Hepatocyte (in vitro differentiated cells): ENCODE results near the gene LRIG3. TPM values are rescaled to one million over a fixed set of nuclear protein-coding genes. Genes with fewer than 3 reads are reported as not detected.

Source experiments
- DNase-seq: peaks from one replicate; pipeline ENCODE4 v3.0.0-alpha.2; 2016; ENCODE audit warnings: low spot score
- H2AFZ ChIP-seq: fragments of 200-600 bp; sonication (generic); 2 replicates; pipeline ENCODE4 v1.6.0; 2016; ENCODE audit warnings: antibody characterized with exemption, mild to moderate bottlenecking
- H3K27ac ChIP-seq: fragments of 200-600 bp; sonication (generic); 2 replicates; pipeline ENCODE4 v1.5.1; 2016; ENCODE audit warnings: mild to moderate bottlenecking
- H3K27me3 ChIP-seq: fragments of 200-600 bp; sonication (generic); 2 replicates; pipeline ENCODE4 v1.6.1; 2016
- H3K36me3 ChIP-seq: fragments of 200-600 bp; sonication (generic); replicated peaks from 2 replicates; pipeline ENCODE4 v1.5.1; 2016; ENCODE audit warnings: low read depth; ENCODE audit not compliant: insufficient read depth
- H3K4me1 ChIP-seq: fragments of 200-600 bp; sonication (generic); 2 replicates; pipeline ENCODE4 v1.5.1; 2016; ENCODE audit warnings: mild to moderate bottlenecking, moderate library complexity; ENCODE audit not compliant: insufficient read depth
- H3K4me2 ChIP-seq: fragments of 200-600 bp; sonication (generic); 2 replicates; pipeline ENCODE4 v1.6.0; 2016
- H3K4me3 ChIP-seq: fragments of 200-600 bp; sonication (generic); 2 replicates; pipeline ENCODE4 v1.5.1; 2016; ENCODE audit warnings: mild to moderate bottlenecking
- H3K79me2 ChIP-seq: fragments of 200-600 bp; sonication (generic); 2 replicates; pipeline ENCODE4 v1.6.0; 2017; ENCODE audit warnings: mild to moderate bottlenecking
- H3K9me2 ChIP-seq: fragments of 200-600 bp; sonication (generic); replicated peaks from 2 replicates; pipeline ENCODE4 v1.6.0; 2017; ENCODE audit warnings: mild to moderate bottlenecking; ENCODE audit not compliant: insufficient read depth
- H3K9me3 ChIP-seq: fragments of 200-600 bp; sonication (generic); 2 replicates; pipeline ENCODE4 v1.5.1; 2016; ENCODE audit warnings: low read depth, mild to moderate bottlenecking
- H4K20me1 ChIP-seq: fragments of 200-600 bp; sonication (generic); 2 replicates; pipeline ENCODE4 v1.6.0; 2016; ENCODE audit warnings: mild to moderate bottlenecking; ENCODE audit not compliant: insufficient read depth, poor library complexity, severe bottlenecking
- EZH2 ChIP-seq: fragments of 200-600 bp; sonication (generic); IDR thresholded peaks from 2 replicates; pipeline ENCODE4 v1.6.1; 2016; ENCODE audit warnings: antibody characterized with exemption, mild to moderate bottlenecking, borderline replicate concordance
- EZH2phosphoT487 ChIP-seq: fragments of 200-600 bp; sonication (generic); IDR thresholded peaks from one replicate; pipeline ENCODE4 v1.6.1; 2018; ENCODE audit warnings: antibody characterized with exemption, mild to moderate bottlenecking, low read depth, moderate library complexity; ENCODE audit not compliant: unreplicated experiment, severe bottlenecking
- WGBS: methylation state at CpG from one replicate; pipeline ENCODE4 v1.1.6; 2016; ENCODE audit warnings: low lambda C conversion rate; ENCODE audit errors: missing lambda C conversion rate; 5-methylcytosine and 5-hydroxymethylcytosine counted together
- polyA plus RNA-seq: library from polyadenylated mRNA; unstranded; fragments of >200 nt; fragmentation: Nextera tagmentation; extraction: Ambion mirVana; gene quantifications from 2 replicates; pipeline ENCODE4 v1.2.1, GENCODE V29; 2016
- total RNA-seq: library from RNA; depleted of rRNA; stranded (reverse); fragments of >200 nt; gene quantifications from 2 replicates; pipeline ENCODE4 v1.2.3, GENCODE V29; 2014
- TF ChIP-seq, protein P1 (sequence below): fragments of 200-600 bp; sonication (generic); IDR thresholded peaks from 2 replicates; pipeline ENCODE4 v1.5.1; 2016; ENCODE audit warnings: antibody characterized with exemption, mild to moderate bottlenecking; ENCODE audit not compliant: poor library complexity

LRIG3 gene
- total and polyA plus RNA-seq, 2 experiments from 2014 or later = 21.7 to 63.9 TPM

DNA sequence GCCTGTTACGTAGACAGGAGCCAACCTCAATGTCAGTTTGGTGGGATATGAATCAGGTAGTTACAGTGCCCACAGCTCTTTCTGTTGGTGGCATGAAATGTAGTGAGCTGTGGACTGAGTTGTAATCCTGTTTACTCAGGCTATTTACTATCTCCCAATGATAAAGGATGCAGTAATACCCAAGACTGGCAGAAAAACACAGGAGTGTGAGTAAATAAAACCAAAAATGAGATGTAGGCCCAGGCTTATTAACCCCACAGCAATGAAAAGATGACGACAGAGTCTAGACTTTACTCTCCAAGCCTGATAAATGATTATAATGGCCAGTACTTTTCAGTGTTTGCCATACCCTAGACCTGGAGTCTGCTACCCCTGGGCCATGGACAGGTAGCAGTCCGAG, 22.8 kb upstream of the LRIG3 start:
- no peak for DNase-seq
- H4K20me1 ChIP-seq = no peaks in the 10 kb centered on the region
- no peak for TF ChIP-seq EZH2
- no peak for TF ChIP-seq EZH2phosphoT487
- TF ChIP-seq, protein P1, sequence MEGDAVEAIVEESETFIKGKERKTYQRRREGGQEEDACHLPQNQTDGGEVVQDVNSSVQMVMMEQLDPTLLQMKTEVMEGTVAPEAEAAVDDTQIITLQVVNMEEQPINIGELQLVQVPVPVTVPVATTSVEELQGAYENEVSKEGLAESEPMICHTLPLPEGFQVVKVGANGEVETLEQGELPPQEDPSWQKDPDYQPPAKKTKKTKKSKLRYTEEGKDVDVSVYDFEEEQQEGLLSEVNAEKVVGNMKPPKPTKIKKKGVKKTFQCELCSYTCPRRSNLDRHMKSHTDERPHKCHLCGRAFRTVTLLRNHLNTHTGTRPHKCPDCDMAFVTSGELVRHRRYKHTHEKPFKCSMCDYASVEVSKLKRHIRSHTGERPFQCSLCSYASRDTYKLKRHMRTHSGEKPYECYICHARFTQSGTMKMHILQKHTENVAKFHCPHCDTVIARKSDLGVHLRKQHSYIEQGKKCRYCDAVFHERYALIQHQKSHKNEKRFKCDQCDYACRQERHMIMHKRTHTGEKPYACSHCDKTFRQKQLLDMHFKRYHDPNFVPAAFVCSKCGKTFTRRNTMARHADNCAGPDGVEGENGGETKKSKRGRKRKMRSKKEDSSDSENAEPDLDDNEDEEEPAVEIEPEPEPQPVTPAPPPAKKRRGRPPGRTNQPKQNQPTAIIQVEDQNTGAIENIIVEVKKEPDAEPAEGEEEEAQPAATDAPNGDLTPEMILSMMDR = no peak
- no peak overlapping the region for H3K4me2 ChIP-seq
- WGBS = 78% methylated on average over 3 of the region's 3 CpGs
- H3K27me3 ChIP-seq = no peaks in the 10 kb centered on the region
- H3K27ac ChIP-seq = no peak overlapping the region
- H3K4me3 ChIP-seq = no peak overlapping the region
- H3K36me3 ChIP-seq = no peaks in the 10 kb centered on the region
- no peaks in the 10 kb centered on the region for H3K9me2 ChIP-seq
- H3K79me2 ChIP-seq = no peaks in the 10 kb centered on the region
- no peaks in the 10 kb centered on the region for H3K9me3 ChIP-seq
- H3K4me1 ChIP-seq = peaks cover 6% of the 10 kb centered on the region
- H2AFZ ChIP-seq = no peak overlapping the region

DNA sequence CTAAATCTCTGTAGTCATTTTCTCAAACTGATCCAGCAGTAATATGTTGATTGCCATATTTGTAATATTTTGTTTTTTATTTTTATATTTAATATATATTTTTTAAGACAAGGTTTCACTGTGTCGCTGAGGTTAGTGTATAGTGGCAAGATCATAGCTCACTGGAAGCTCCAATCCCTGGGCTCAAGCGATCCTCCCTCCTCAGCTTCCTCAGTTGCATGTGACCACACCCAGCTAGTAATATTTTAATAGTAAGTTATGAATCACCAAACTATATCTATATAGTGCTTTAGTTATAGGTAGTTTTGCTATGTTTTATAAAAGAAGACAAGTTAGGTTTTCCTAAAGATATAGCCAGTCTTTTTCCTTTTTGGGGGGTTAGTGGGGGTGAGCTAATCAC, 22.0 kb upstream of the LRIG3 start:
- 93% methylated on average over 2 of the region's 2 CpGs for WGBS
- Histone ChIP-seq H2AFZ (no peak overlapping the region), H4K20me1 (no peaks in the 10 kb centered on the region), H3K27ac (no peak overlapping the region), H3K79me2 (no peaks in the 10 kb centered on the region), H3K36me3 (no peaks in the 10 kb centered on the region), H3K4me1 (peaks cover 6% of the 10 kb centered on the region), H3K4me2 (no peak overlapping the region), H3K27me3 (no peaks in the 10 kb centered on the region), H3K4me3 (no peak overlapping the region), H3K9me2 (no peaks in the 10 kb centered on the region), H3K9me3 (no peaks in the 10 kb centered on the region)
- no peak for DNase-seq
- TF ChIP-seq EZH2 (no peak), EZH2phosphoT487 (no peak)
- TF ChIP-seq, protein P1 = no peak

DNA sequence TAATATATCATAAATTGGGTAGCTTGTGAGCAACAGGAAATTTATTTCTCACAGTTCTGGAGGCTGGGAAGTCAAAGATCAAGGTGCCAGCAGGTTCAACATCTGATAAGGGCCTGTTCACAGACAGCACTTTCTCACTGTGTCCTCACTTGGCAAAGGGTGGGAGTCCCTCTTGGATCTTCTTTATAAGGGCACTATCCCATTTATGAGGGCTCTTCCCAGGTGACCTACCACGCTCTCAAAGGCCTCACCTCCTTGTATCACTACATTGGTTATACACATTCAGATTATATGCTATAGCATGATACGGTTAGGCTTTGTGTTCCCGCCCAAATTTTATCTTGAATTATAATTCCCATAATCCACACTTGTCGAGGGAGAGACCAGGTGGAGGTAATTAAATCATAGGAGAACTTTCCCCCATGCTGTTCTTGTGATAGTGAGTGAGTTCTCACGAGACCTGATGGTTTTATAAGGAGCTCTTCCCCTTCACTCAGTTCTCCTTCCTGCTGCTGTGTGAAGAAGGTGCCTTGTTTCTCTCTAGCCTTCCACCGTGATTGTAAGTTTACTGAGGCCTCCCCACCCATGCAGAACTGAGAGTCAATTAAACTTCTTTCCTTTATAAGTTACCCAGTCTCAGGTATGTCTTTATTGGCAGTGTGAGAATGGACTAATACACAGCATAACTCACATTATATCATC, 19.2 kb upstream of the LRIG3 start:
- Histone ChIP-seq H3K27ac (no peak overlapping the region), H2AFZ (no peak overlapping the region)

DNA sequence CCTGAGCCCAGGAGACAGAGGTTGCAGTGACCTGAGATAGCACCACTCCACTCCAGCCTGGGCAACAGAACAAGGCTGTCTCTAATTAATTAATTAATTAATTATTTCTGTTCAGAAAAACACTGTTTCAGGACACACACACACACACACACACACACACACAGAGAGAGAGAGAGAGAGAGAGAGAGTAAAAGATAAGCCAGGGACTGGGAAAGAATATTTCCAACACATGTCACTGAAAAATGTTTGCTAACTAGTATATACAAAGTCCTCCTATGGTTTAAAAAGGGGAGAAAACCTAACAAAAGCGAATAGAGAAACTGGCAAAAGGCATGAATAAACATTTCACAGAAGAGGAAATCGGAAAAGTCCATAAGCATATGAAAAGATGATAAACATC, 18.1 kb upstream of the LRIG3 start:
- Histone ChIP-seq H3K36me3 (no peaks in the 10 kb centered on the region), H3K4me1 (peaks cover 6% of the 10 kb centered on the region), H2AFZ (no peak overlapping the region), H3K27me3 (no peaks in the 10 kb centered on the region), H3K9me3 (no peaks in the 10 kb centered on the region), H3K4me3 (no peak overlapping the region), H3K27ac (no peak overlapping the region), H3K9me2 (no peaks in the 10 kb centered on the region), H3K4me2 (no peak overlapping the region), H4K20me1 (no peaks in the 10 kb centered on the region), H3K79me2 (no peaks in the 10 kb centered on the region)
- 63% methylated on average over 2 of the region's 2 CpGs for WGBS
- no peak for TF ChIP-seq EZH2
- no peak for DNase-seq

More for the DNA sequence above, 19.2 kb upstream of the LRIG3 start:
- H3K9me3 ChIP-seq = no peaks in the 10 kb centered on the region
- H3K4me2 ChIP-seq = no peak overlapping the region
- H3K27me3 ChIP-seq = no peaks in the 10 kb centered on the region
- no peak overlapping the region for H3K4me3 ChIP-seq
- 82% methylated on average over 6 of the region's 6 CpGs for WGBS
- no peaks in the 10 kb centered on the region for H3K9me2 ChIP-seq
- no peak for TF ChIP-seq EZH2phosphoT487
- no peak for TF ChIP-seq EZH2
- H3K4me1 ChIP-seq = peaks cover 6% of the 10 kb centered on the region
- H3K79me2 ChIP-seq = no peaks in the 10 kb centered on the region
- H3K36me3 ChIP-seq = no peaks in the 10 kb centered on the region
- no peak for DNase-seq
- H4K20me1 ChIP-seq = no peaks in the 10 kb centered on the region
